Adrenal gland (tissue), 12 donors: ENCODE results near the gene TGDS. TPM values are rescaled to one million over a fixed set of nuclear protein-coding genes. Genes with fewer than 3 reads are reported as not detected.

ENCODE experiments used
- DNase-seq, 7 donors: peaks; one replicate each; pipeline ENCODE4 v3.0.0-alpha.2; 2019 to 2020
- H3K27ac ChIP-seq, 5 donors: fragments of 200-600 bp; sonication (generic) in 4 of 5; 1 replicate in 3 of 5; 2 replicates in 2 of 5; pipeline versions ENCODE4 v1.5.1 to v1.8.0; 2016 to 2020; ENCODE audit warnings: mild to moderate bottlenecking in 1 of 5
- H3K27me3 ChIP-seq: fragments of 200-600 bp; 2 replicates; pipeline ENCODE4 v1.8.0; 2021
- H3K36me3 ChIP-seq, 2 donors: fragments of 200-600 bp; replicated peaks in 1 of 2; 1 replicate in 1 of 2; 2 replicates in 1 of 2; pipeline versions ENCODE4 v1.5.1 to v1.8.0; 2018 to 2022
- H3K4me1 ChIP-seq, 2 donors: fragments of 200-600 bp; replicated peaks in 1 of 2; 1 replicate in 1 of 2; 2 replicates in 1 of 2; pipeline versions ENCODE4 v1.5.1 to v1.8.0; 2018 to 2021
- H3K4me3 ChIP-seq, 4 donors: fragments of 200-600 bp; sonication (generic) in 3 of 4; one replicate each; pipeline ENCODE4 v1.5.1; 2016 to 2018
- H3K9me3 ChIP-seq, 3 donors: fragments of 200-600 bp; sonication (generic) in 1 of 3; replicated peaks in 1 of 3; 1 replicate in 2 of 3; 2 replicates in 1 of 3; pipeline versions ENCODE4 v1.5.1 to v1.8.0; 2016 to 2021
- POLR2A ChIP-seq, 2 donors: fragments of 450-650 bp; IDR thresholded peaks; one replicate each; pipeline ENCODE4 v1.6.1; 2017; ENCODE audit warnings: antibody characterized with exemption in 2 of 2, mild to moderate bottlenecking in 2 of 2, moderate library complexity in 1 of 2
- WGBS, 4 donors: extraction: QIAGEN DNeasy Blood & Tissue Kit in 2 of 4; methylation state at CpG; one replicate each; pipeline versions ENCODE4 v1.1.5 to v1.1.7; 2013 to 2017; 5-methylcytosine and 5-hydroxymethylcytosine counted together
- intact Hi-C, 2 donors: fragments of 100-400 bp; cut with DNase I; formaldehyde crosslinking; loops; one replicate each; pipeline versions ENCODE4 v1.14.1 to v1.15.0; 2022 to 2023
- polyA plus RNA-seq, 3 donors: library from polyadenylated mRNA; stranded (reverse); fragments of 200-250 nt in 2 of 3; fragments of 350-450 nt in 1 of 3; fragmentation: Illumina TruSeq in 1 of 3; extraction: RNeasy Lipid Tissue Mini Kit (QIAGEN cat#74804) in 1 of 3; gene quantifications; one replicate each; pipeline ENCODE4 v1.2.3, GENCODE V29; 2013 to 2014
- total RNA-seq, 9 donors: library from RNA; depleted of rRNA in 4 of 9; stranded (reverse); fragments of >200 nt in 4 of 9; fragments of 120-200 nt in 1 of 9; fragmentation: NEBNext Ultra II Directional in 1 of 9; extraction: Animal tissue kit (Norgen Biotek cat#: 25700) in 1 of 9; gene quantifications; one replicate each; pipeline versions ENCODE4 v1.1.0 to v1.2.4, GENCODE V29; 2013 to 2023
- TF ChIP-seq, protein P1 (sequence below), 6 experiments: fragments of 450-650 bp in 4 of 6; fragments of 200-600 bp in 2 of 6; sonication (generic) in 1 of 6; IDR thresholded peaks; 1 replicate in 5 of 6; 2 replicates in 1 of 6; pipeline versions ENCODE4 v1.5.1 to v1.8.0; 2016 to 2021; ENCODE audit warnings: antibody characterized with exemption in 6 of 6, mild to moderate bottlenecking in 2 of 6, moderate library complexity in 1 of 6
- donor health status: healthy with polysubstance abuse.
- donor health status: Bipolar disorder and iron deficiency.
- donor health status: DM: yes; HTN: yes; CAD: no.
- donor health status: DM: no; HTN: no; CAD: no.
- donor health status: DM: no; HTN: no; CAD: no.
- donor health status: DM: yes; HTN: yes; CAD: no.

TGDS gene
- total and polyA plus RNA-seq, 12 donors = 6.2 to 27.4 (median 11.6) TPM

DNA sequence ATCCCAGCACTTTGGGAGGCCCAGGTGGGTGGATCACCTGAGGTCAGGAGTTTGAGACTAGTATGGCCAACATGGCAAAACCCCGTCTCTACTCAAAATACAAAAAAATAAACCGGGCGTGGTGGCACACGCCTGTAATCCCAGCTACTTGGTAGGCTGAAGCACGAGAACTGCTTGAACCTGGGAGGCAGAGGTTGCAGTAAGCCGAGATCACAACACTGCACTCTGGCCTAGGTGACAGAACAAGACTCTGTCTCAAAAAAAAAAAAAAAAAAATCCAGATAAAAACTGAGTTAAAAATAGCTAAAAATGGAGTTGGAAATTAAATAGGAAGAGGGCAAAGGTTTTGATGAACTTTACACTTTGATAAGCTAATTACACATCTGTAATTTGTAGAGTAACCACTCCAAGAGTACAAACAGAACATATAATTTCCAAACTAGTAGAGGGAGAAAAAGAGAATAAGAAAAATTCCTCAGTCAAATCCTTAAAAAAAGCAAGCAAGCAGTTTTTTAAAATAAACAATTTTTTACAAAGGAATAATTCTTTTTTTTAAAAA, 10.3 kb downstream of the TGDS start:
- Histone ChIP-seq H3K4me3 (no peak overlapping the region), H3K9me3 (no peaks in the 10 kb centered on the region), H3K27me3 (no peaks in the 10 kb centered on the region), H3K27ac (no peak overlapping the region), H3K36me3 (peaks cover 0 to 22% of the 10 kb centered on the region in 2 donors), H3K4me1 (no peaks in the 10 kb centered on the region)
- DNase-seq = no peak
- no peak for TF ChIP-seq POLR2A (IDR thresholded peaks at IDR 0.05)
- TF ChIP-seq, protein P1, sequence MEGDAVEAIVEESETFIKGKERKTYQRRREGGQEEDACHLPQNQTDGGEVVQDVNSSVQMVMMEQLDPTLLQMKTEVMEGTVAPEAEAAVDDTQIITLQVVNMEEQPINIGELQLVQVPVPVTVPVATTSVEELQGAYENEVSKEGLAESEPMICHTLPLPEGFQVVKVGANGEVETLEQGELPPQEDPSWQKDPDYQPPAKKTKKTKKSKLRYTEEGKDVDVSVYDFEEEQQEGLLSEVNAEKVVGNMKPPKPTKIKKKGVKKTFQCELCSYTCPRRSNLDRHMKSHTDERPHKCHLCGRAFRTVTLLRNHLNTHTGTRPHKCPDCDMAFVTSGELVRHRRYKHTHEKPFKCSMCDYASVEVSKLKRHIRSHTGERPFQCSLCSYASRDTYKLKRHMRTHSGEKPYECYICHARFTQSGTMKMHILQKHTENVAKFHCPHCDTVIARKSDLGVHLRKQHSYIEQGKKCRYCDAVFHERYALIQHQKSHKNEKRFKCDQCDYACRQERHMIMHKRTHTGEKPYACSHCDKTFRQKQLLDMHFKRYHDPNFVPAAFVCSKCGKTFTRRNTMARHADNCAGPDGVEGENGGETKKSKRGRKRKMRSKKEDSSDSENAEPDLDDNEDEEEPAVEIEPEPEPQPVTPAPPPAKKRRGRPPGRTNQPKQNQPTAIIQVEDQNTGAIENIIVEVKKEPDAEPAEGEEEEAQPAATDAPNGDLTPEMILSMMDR (IDR thresholded peaks at IDR 0.05) = no peak
- WGBS, 4 donors = 93 to 98% (median 96%) methylated on average over 6 of the region's 6 CpGs
- intact Hi-C loops = no loop called here

- WGBS, 4 donors = 91 to 100% (median 97%) methylated on average over 1 of the region's 1 CpG
- no peaks in the 10 kb centered on the region for H3K4me1 ChIP-seq
- TF ChIP-seq, protein P1 (IDR thresholded peaks at IDR 0.05) = no peak
- TF ChIP-seq POLR2A (IDR thresholded peaks at IDR 0.05) = no peak
- H3K4me3 ChIP-seq = no peak overlapping the region
- H3K27ac ChIP-seq = no peak overlapping the region
- no peak for DNase-seq
- intact Hi-C loops = no loop called here
- no peaks in the 10 kb centered on the region for H3K27me3 ChIP-seq
- H3K36me3 ChIP-seq = peaks cover 0 to 33% of the 10 kb centered on the region in 2 donors
- no peaks in the 10 kb centered on the region for H3K9me3 ChIP-seq
Measured at GRCh38 chr13:94583926-94584325, 12.0 kb downstream of the TGDS start.

GRCh38 chr13:94579063-94579462, 16.9 kb downstream of the TGDS start:
- Histone ChIP-seq H3K4me3 (no peak overlapping the region), H3K27ac (no peak overlapping the region), H3K9me3 (no peaks in the 10 kb centered on the region), H3K4me1 (no peaks in the 10 kb centered on the region), H3K27me3 (no peaks in the 10 kb centered on the region), H3K36me3 (peaks cover 0 to 72% of the 10 kb centered on the region in 2 donors)
- intact Hi-C loops = no loop called here
- TF ChIP-seq, protein P1 (IDR thresholded peaks at IDR 0.05) = no peak
- TF ChIP-seq POLR2A (IDR thresholded peaks at IDR 0.05) = no peak
- DNase-seq = no peak
- WGBS, 4 donors = 79 to 92% (median 91%) methylated on average over 1 of the region's 1 CpG

- no peak for TF ChIP-seq POLR2A (IDR thresholded peaks at IDR 0.05)
- TF ChIP-seq, protein P1 (IDR thresholded peaks at IDR 0.05) = no peak
- no peak for DNase-seq
- Histone ChIP-seq H3K4me3 (no peak overlapping the region), H3K9me3 (no peaks in the 10 kb centered on the region), H3K36me3 (peaks cover 3 to 44% of the 10 kb centered on the region in 2 donors), H3K27me3 (no peaks in the 10 kb centered on the region), H3K4me1 (no peaks in the 10 kb centered on the region), H3K27ac (no peak overlapping the region)
- 92 to 96% (median 96%) methylated on average over 3 of the region's 3 CpGs for WGBS, 4 donors
- intact Hi-C loops = no loop called here
Measured at GRCh38 chr13:94569615-94570014, 26.3 kb downstream of the TGDS start.
